Measurements from ENCODE around the gene KLK1.
"Not testable (repeated sequence)": the region's sequence is repeated elsewhere in the genome, so short reads cannot be mapped to it uniquely, and the experiment has no call there.

The KLK1 gene

GRCh38 chr19:50812474-50812873 is 11.1 kb downstream of the KLK1 start:
- DNase-seq = no peak

DNA sequence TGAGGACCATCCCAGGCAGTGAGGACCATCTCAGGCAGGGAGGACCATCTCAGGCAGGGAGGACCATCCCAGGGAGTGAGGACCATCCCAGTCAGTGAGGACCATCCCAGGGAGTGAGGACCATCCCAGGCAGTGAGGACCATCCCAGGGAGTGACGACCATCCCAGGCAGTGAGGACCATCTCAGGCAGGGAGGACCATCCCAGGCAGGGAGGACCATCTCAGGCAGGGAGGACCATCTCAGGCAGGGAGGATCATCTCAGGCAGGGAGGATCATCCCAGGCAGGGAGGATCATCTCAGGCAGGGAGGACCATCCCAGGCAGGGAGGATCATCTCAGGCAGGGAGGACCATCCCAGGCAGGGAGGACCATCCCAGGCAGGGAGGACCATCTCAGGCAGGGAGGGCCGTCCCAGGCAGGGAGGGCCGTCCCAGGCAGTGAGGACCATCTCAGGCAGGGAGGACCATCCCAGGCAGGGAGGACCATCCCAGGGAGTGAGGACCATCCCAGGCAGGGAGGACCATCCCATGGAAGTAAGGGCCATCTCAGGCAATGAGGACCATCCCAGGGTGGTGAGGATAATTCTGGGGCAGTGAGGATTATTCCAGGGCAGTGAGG is 11.9 kb downstream of the KLK1 start:
- DNase-seq = not testable (repeated sequence)

GRCh38 chr19:50808856-50809255 is 14.7 kb downstream of the KLK1 start:
- DNase-seq = no peak

- DNase-seq = peak; percentile 93
Measured at GRCh38 chr19:50804420-50805272, 18.9 kb downstream of the KLK1 start.

DNA sequence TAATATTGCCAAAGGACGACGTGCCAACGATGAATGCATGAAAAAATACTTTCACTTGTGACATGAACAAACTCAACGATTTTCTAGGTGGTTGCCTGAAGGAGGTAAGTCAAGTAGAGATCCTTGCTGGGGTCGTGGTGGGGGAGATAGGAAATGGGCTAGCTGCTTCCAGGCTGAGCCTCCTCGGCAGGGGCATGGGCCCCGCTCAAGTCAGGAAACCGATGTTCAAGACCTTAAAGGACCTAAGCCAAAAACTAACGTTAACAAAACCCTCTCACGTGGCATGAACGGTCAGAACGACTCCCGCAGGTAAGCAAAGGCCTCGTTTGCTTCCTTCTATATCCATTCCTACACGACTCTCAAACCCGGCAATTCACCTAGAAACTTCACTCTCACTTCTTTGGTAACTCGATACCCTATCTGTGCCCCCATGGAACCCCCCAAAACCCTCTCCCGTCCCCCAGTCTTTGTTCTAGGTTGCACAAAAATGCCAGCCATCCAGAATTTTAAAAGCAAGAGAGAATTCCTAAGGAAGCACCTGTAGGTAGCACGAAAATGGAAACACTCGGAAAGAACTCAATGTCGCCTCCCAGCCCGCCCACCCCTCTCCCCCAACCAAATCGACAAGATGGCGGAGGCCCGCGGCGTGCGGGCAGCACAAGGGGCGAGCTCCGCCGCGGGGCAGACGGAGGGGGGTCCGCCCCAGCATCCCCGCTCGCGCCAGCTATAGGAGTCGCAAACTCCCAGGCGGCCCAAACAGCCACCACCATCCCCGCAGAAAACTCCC is 19.8 kb downstream of the KLK1 start:
- DNase-seq = no peak

DNA sequence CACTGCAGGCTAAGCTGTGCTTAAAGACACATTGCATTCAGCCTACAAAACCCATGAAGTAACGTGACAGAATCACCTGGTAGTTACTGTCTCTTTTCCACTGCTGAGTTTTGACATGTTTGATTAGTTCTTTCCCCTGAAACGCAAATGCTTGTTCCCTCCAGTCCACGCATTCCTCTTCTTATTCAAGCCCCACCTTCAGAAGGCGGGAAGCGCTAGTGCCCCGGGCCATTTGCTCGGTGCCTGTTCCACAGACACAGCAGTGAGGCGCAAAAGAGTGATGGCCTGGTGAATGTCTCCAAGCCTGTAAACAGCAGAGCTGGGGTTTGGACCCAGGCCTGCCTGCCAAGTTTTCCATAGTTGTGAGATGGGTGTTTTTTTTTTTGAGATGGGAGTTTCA is 22.5 kb downstream of the KLK1 start:
- no peak for DNase-seq

DNA sequence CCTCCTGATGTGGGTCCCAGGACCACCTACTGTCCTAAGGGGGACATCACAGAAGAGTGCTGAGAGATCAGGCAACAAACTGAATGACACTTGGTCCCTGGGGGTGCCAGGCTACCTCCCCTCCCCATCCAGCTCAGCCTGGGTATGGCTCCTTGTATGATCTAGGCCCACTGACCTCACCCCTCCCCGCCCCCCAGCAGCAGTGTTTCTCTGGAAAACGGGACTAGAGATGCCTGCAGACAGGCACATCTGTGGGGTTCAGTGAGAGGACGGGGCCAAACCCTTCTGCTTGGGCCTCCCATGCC is 24.1 kb downstream of the KLK1 start:
- DNase-seq = no peak

DNA sequence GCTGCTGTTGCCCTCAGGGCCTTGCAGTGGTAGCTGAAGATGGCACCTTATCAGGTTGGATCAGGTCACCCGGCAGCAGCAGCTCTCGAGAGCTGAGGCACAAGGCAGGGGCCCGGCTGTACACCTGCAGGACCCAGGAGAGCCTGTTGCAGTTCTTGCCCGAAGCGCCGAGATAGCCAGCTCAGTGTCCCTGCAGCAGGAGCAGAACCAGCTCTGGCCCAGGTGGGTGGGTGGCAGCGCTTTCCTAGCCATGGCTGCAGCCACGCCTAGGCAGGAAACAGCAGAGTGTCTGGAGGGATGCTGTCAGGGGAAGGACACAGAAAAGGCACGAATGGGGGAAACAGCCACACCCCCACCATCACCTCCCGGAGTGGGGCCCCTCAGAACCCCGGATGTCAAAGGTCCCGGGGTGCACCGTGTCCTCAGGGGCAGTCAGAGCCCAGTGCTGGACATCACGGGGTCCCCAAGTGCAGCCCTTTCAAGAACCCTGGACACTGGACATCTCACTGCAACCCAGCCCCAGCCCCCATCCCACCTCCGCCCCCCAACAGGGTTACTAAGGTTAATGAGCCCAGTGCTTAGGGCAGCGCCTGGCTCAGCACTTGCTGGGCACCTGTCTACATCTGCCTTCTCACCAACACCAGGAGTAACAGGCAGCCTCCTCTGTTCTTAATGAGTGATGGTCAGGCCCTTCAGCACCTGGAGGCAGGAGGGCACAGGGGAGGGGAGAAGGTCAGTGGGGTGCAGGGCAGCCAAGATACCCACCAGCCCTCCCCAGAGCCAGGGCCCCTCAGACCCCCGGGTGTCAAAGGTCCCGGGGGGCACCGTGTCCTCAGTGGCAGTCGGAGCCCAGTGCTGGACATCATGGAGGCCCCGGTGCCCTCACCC is 24.7 kb downstream of the KLK1 start:
- DNase-seq = no peak

- no peak for DNase-seq
Measured at GRCh38 chr19:50797781-50798658, 25.6 kb downstream of the KLK1 start.

- DNase-seq = no peak
Measured at GRCh38 chr19:50797429-50797780, 26.2 kb downstream of the KLK1 start.

DNA sequence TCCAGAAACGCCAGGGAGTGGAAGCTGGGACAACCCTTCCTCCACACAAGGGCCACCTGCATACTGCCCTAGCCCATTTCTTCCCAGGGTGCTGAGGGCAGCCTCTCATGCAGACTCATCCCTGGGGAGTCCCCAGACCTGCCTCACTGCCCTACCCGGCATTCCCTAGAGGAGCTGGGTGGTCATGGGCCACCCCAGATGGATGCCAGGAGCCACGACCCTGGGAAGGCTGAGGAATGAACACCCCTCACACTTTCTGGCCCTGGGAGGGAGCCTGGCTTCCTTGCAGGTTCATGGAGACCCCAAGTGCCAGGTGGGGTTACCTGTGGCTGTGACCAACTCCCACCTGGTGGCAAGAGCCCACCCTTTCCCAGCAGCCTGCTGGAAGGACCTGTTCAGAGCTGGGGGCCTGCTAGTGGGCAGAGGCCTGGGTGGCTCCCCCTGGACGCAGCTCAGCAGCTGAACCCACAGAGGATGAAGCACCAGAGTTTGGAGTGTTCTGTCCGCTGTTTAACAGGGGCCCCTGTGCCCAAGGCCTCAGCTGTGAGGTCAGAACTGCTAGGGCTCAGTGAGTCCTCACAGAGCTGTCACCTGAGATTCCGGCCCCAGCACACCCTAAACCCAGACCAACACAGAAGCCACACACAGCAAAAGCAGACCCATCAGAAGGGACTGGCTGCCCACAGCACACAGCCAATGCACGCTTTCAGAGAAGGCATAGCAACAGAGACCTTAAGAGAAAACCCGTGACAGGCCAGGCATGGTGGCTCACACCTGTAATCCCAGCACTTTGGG is 26.8 kb downstream of the KLK1 start:
- DNase-seq = no peak

- DNase-seq = no peak
Measured at GRCh38 chr19:50796128-50796633, 27.4 kb downstream of the KLK1 start.

GRCh38 chr19:50795664-50796073 is 27.9 kb downstream of the KLK1 start:
- no peak for DNase-seq

DNA sequence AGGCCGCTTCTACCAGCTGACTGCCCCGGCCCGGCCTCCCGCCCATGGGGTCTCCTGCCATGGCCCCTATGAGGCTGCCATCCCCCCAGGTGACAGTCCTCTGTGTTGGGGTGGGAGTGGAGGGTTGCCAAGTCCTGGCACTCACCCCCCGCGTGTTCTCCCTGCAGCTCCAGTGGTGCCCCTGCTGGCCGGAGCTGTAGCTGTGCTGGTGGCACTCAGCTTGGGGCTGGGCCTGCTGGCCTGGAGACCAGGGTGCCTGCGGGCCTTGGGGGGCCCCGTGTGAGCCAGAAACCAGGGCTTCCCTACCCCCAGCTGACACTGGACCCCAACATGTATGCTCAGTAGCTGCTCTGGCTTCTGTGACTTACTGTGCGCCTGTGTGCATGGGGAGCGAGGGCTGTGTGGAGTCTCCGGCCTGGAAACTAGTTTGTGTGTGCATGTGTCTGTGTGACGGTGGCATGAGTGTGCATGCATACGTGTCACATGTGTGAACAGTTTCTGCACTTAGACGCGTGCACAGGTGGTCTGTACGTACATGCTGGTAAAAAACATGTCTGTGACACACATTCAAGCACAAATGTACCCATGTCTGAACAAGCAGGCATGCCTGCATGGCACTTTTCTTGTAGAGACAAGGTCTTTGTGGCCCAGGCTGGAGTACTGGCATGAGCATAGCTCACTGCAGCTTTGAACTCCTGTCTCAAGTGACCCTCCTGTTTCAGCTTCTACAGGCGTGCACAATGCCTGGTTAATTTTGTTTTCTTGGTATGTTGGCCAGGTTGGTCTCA is 28.5 kb downstream of the KLK1 start:
- no peak for DNase-seq

GRCh38 chr19:50794074-50794875 is 29.3 kb downstream of the KLK1 start:
- no peak for DNase-seq

GRCh38 chr19:50793558-50794065 is 30.0 kb downstream of the KLK1 start:
- no peak for DNase-seq

DNA sequence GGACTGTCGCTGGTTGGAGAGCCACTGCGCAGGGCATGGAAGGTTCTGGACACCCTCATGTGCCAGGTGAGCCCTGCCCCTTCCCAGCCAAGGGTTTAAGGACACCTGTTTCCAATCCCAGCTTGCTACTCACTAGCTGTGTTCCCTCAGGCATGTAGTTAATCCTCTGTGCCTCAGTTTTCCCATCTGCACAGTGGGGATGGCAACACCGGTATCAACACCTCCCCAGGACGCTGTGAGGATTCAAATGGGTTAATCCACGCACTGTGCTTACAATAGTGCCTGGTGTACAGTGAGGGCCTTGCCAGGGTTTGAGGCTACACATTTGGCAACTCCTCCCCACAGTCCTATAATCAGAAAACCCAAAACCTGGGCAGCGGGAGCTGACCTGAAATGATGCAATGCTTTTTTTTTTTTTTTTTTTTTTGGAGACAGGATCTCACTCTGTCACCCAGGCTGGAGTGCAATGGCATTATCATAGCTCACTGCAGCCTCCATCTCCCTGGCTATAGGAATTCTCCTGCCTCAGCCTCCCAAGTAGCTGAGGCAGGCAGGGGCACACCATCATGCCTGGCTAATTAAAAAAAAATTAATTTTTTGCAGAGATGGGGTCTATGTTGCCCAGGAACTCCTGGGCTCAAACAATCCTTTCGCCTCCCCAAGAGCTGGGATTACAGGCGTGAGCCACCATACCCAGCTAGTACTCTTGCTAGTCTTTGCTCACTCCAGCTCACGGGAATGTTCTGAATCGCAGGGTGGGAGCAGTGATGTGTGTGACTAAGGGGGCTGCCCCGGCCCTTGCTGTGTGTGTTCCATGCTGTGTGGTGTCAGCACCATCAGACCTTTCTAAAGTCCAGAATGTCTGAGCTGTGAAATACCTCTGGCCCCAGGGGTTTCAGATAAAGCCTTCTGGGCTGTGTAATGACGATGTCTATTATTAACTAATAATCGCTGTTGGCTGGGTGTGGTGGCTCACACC is 31.0 kb downstream of the KLK1 start:
- no peak for DNase-seq
